ENCODE measurements around the gene GLE1. TPM values are rescaled to one million over a fixed set of nuclear protein-coding genes. Genes with fewer than 3 reads are reported as not detected.

Gene GLE1, protein sequence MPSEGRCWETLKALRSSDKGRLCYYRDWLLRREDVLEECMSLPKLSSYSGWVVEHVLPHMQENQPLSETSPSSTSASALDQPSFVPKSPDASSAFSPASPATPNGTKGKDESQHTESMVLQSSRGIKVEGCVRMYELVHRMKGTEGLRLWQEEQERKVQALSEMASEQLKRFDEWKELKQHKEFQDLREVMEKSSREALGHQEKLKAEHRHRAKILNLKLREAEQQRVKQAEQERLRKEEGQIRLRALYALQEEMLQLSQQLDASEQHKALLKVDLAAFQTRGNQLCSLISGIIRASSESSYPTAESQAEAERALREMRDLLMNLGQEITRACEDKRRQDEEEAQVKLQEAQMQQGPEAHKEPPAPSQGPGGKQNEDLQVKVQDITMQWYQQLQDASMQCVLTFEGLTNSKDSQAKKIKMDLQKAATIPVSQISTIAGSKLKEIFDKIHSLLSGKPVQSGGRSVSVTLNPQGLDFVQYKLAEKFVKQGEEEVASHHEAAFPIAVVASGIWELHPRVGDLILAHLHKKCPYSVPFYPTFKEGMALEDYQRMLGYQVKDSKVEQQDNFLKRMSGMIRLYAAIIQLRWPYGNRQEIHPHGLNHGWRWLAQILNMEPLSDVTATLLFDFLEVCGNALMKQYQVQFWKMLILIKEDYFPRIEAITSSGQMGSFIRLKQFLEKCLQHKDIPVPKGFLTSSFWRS
- total RNA-seq (2022) (34.1 TPM in 2 replicates), Bru-seq, nascent RNA (percentile 66 among the genes with signal in this experiment), BruChase-seq, experiment 1, labeled RNA remaining after a 6-hour chase (percentile 85 among the genes with signal in this experiment), BruChase-seq, experiment 2, labeled RNA remaining after a 2-hour chase (percentile 73 among the genes with signal in this experiment)
- long read RNA-seq, transcript GLE1-201 (16 exons, 3,321 nt): major isoform, 71 of 129 reads
- long read RNA-seq, partial matches to known transcripts: 8 of 129 reads
- long read RNA-seq, other reads (novel, unspliced or antisense): 50 of 129 reads

DNA sequence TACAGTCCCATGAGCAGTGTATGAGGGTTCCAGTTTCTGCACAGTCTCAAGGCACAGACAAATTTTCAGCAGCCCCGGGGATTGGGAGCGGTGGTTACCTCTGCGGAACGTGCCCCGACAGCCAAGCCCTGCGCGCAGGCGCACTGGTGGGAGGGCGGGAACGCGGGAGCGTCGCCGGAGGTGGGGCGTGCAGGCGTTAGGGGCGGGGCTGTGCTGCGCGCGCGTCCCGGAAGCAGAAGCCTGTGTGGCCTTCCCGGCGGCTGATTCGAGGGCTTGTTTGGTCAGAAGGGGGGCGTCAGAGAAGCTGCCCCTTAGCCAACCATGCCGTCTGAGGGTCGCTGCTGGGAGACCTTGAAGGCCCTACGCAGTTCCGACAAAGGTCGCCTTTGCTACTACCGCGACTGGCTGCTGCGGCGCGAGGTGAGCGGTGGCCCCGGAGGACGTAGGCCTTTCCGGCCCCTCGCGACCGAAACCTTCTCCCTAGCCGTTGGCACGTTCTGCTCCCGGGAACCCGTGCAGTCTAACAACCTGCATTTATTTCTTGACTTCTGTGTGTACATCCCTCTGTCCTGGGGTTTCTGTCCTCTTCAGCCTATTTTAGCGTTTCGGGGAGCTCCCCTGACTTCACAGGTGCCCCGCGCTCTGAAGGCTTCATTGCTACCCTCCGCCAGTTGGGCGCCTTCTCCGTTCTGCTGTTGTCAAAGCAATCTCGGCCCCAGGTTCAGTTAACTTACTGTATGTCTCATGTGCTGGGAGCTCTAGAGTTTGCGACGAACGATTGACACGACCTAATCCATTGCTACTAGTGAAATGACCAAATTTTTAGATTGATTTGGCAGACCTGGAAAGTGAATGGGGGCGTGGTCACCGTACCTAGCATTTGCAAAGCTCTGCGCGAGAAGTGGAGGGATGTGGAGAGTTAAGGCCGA lies at the start of gene GLE1:
GLE1 (plus strand) TSS at position 235 of the 929 bp plus-strand sequence; CDS start at position 322, 87 bp downstream.
- H3K27ac Mint-ChIP-seq (ENCODE audit: low read depth, unreplicated experiment): peak within 1 kb of the TSS; percentile 84
- H3K4me3 Mint-ChIP-seq (ENCODE audit: unreplicated experiment): peak within 1 kb of the TSS; percentile 89
- no peaks in the 10 kb centered on the region for H3K9me3 Mint-ChIP-seq (ENCODE audit: unreplicated experiment)
- BruUV-seq (replicated peaks): TSS peak; percentile 42
- intact Hi-C loops (cut with micrococcal nuclease): loop anchor here (1.0 to 2.0 kb wide), 2 partner anchors 50 to 142 kb away; no protein-coding TSS in a partner anchor
- TF ChIP-seq, protein P1, sequence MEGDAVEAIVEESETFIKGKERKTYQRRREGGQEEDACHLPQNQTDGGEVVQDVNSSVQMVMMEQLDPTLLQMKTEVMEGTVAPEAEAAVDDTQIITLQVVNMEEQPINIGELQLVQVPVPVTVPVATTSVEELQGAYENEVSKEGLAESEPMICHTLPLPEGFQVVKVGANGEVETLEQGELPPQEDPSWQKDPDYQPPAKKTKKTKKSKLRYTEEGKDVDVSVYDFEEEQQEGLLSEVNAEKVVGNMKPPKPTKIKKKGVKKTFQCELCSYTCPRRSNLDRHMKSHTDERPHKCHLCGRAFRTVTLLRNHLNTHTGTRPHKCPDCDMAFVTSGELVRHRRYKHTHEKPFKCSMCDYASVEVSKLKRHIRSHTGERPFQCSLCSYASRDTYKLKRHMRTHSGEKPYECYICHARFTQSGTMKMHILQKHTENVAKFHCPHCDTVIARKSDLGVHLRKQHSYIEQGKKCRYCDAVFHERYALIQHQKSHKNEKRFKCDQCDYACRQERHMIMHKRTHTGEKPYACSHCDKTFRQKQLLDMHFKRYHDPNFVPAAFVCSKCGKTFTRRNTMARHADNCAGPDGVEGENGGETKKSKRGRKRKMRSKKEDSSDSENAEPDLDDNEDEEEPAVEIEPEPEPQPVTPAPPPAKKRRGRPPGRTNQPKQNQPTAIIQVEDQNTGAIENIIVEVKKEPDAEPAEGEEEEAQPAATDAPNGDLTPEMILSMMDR (IDR thresholded peaks at IDR 0.05; ENCODE audit: unreplicated experiment): no peak
- ChIA-PET CTCF (interaction anchor here (0.5 to 1.2 kb wide), 5 partner anchors 10 to 142 kb away, joined by 3 to 5 read pairs (median 3); no protein-coding TSS in a partner anchor), POLR2A (interaction anchor here (0.6 to 3.2 kb wide), 27 partner anchors 8 to 1463 kb away, joined by 3 to 85 read pairs (median 4); partner anchors contain the start of genes KYAT1, LRRC8A, ODF2 and SPTAN1)
- H3K4me1 Mint-ChIP-seq (ENCODE audit: insufficient read depth, unreplicated experiment): no peaks in the 10 kb centered on the region
- no peaks in the 10 kb centered on the region for H3K27me3 Mint-ChIP-seq (ENCODE audit: insufficient read depth, unreplicated experiment)
- H3K36me3 Mint-ChIP-seq (ENCODE audit: insufficient read depth, unreplicated experiment): peaks cover 44% of the 10 kb centered on the region
- DNase-seq (ENCODE audit: unreplicated experiment): peak; percentile 93

DNA sequence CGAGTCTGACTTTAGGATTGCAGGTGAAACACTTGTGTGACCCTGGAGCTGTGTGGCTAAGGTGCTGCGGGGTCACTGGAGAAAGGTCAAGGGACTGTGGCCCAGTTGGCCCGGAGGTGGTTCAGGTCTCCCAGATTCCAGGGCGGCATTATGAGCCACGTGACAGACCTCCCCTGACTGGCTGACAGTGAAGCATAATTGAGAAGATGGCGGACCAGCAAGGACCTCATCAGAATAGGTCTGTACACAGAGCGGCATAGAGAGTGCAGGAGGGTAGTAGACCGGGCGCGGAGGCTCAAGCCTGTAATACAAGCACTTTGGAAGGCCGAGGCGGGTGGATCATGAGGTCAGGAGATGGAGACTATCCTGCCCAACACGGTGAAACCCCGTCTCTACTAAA lies 49.5 kb upstream of the GLE1 start:
- CTCF ChIA-PET: interaction anchor here (1.0 kb wide), 1 partner anchor 16 kb away, joined by 3 read pairs; no protein-coding TSS in a partner anchor
- POLR2A ChIA-PET: interaction anchor here (0.7 to 2.1 kb wide), 7 partner anchors 13 to 198 kb away, joined by 3 to 15 read pairs (median 4); partner anchors contain the start of genes GLE1 and SPTAN1
- DNase-seq (ENCODE audit: unreplicated experiment): no peak
- peaks cover 6% of the 10 kb centered on the region for H3K36me3 Mint-ChIP-seq (ENCODE audit: insufficient read depth, unreplicated experiment)
- BruUV-seq (replicated peaks): no TSS peak
- TF ChIP-seq, protein P1 (IDR thresholded peaks at IDR 0.05; ENCODE audit: unreplicated experiment): no peak
- no peaks in the 10 kb centered on the region for H3K9me3 Mint-ChIP-seq (ENCODE audit: unreplicated experiment)
- H3K4me3 Mint-ChIP-seq (ENCODE audit: unreplicated experiment): peak overlapping the region; percentile 98
- H3K27me3 Mint-ChIP-seq (ENCODE audit: insufficient read depth, unreplicated experiment): no peaks in the 10 kb centered on the region
- intact Hi-C loops (cut with micrococcal nuclease): loop anchor here (5.0 kb wide), 2 partner anchors 97 to 182 kb away; partner anchors contain the start of gene SPTAN1
- H3K27ac Mint-ChIP-seq (ENCODE audit: low read depth, unreplicated experiment): peak overlapping the region; percentile 96
- no peaks in the 10 kb centered on the region for H3K4me1 Mint-ChIP-seq (ENCODE audit: insufficient read depth, unreplicated experiment)

DNA sequence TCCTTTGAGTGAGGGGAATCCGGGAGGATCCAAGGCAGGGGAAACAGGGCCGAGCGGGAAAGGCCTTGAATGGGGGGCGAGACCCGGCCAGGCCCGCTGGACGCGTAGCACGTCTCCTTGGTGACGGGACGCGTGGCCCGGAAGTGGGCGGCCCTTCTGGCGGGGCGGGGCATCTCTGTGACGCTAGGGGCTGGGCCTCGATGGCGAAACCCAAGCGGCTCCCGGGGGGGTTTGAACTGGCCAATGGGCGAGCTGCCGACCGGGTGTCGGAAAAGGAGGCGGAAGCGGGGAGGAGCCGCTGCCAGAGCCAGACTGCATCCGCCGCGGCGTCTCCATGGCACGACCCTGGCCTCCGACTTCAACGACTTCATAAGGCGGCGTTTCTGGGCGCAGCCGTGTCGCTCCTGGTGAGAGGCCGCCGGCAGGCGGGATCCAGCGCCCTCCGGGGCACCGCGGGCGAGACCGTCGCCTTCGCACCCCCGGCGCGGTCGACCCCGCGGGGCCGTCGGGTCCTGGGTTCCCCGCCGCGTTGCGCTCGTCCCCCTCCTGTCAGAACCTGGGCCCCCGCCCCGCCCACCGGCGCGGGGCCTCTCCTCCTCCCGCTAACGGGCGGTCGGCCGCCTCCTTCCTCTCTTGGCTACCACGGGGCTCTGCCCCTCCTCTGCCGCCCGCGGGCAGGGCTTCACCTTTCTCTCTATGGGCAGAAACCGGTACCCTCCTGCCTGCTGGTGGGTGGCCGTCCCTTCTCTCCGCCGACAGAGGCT lies 48.5 kb upstream of the GLE1 start, which contains the start of gene ODF2:
ODF2 (plus strand) TSS at position 158 of the 764 bp plus-strand sequence; CDS start at position 244, 86 bp downstream.
- Mint-ChIP-seq H3K27ac (ENCODE audit: low read depth, unreplicated experiment) (peak within 1 kb of the TSS; percentile 96), H3K27me3 (ENCODE audit: insufficient read depth, unreplicated experiment) (no peaks in the 10 kb centered on the region), H3K36me3 (ENCODE audit: insufficient read depth, unreplicated experiment) (peaks cover 15% of the 10 kb centered on the region), H3K4me3 (ENCODE audit: unreplicated experiment) (peak within 1 kb of the TSS; percentile 98), H3K9me3 (ENCODE audit: unreplicated experiment) (no peaks in the 10 kb centered on the region), H3K4me1 (ENCODE audit: insufficient read depth, unreplicated experiment) (no peaks in the 10 kb centered on the region)
- intact Hi-C loops (cut with micrococcal nuclease): loop anchor here (1.0 to 5.0 kb wide), 3 partner anchors 96 to 181 kb away; partner anchors contain the start of gene SPTAN1
- DNase-seq (ENCODE audit: unreplicated experiment): peak; percentile 95
- no TSS peak for BruUV-seq (replicated peaks)
- ChIA-PET POLR2A (interaction anchor here (0.5 to 2.1 kb wide), 10 partner anchors 13 to 199 kb away, joined by 3 to 15 read pairs (median 4); partner anchors contain the start of genes GLE1 and SPTAN1), CTCF (interaction anchor here (0.6 kb wide), 1 partner anchor 17 kb away, joined by 5 read pairs; no protein-coding TSS in a partner anchor)
- TF ChIP-seq, protein P1 (IDR thresholded peaks at IDR 0.05; ENCODE audit: unreplicated experiment): no peak
